ENCODE measurements around the gene ZNF808. TPM values are rescaled to one million over a fixed set of nuclear protein-coding genes. Genes with fewer than 3 reads are reported as not detected.
"Not testable (repeated sequence)": the region's sequence is repeated elsewhere in the genome, so short reads cannot be mapped to it uniquely, and the experiment has no call there.

The ZNF808 gene
- total and polyA plus RNA-seq, 12 donors = 1.8 to 44.0 (median 32.1) TPM

GRCh38 chr19:52541608-52542007 is 14.1 kb downstream of the ZNF808 start:
- H3K27ac ChIP-seq = no peak overlapping the region
- intact Hi-C loops (cut with DNase I) = no loop called here
- DNase-seq (no peak), ATAC-seq (no peak)
- WGBS, 2 donors = 85 to 86% methylated on average over 5 of the region's 5 CpGs
- H3K4me1 ChIP-seq = peaks cover 0 to 11% (median 0%) of the 10 kb centered on the region in 9 donors
- peaks cover 0 to 58% (median 27%) of the 10 kb centered on the region in 9 donors for H3K36me3 ChIP-seq
- H3K4me3 ChIP-seq = no peak overlapping the region
- H3K9me3 ChIP-seq = peaks cover 0 to 26% (median 0%) of the 10 kb centered on the region in 11 donors
- TF ChIP-seq, protein P1, sequence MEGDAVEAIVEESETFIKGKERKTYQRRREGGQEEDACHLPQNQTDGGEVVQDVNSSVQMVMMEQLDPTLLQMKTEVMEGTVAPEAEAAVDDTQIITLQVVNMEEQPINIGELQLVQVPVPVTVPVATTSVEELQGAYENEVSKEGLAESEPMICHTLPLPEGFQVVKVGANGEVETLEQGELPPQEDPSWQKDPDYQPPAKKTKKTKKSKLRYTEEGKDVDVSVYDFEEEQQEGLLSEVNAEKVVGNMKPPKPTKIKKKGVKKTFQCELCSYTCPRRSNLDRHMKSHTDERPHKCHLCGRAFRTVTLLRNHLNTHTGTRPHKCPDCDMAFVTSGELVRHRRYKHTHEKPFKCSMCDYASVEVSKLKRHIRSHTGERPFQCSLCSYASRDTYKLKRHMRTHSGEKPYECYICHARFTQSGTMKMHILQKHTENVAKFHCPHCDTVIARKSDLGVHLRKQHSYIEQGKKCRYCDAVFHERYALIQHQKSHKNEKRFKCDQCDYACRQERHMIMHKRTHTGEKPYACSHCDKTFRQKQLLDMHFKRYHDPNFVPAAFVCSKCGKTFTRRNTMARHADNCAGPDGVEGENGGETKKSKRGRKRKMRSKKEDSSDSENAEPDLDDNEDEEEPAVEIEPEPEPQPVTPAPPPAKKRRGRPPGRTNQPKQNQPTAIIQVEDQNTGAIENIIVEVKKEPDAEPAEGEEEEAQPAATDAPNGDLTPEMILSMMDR (IDR thresholded peaks at IDR 0.05) = no peak
- H3K27me3 ChIP-seq = no peaks in the 10 kb centered on the region

GRCh38 chr19:52542541-52542940 is 15.1 kb downstream of the ZNF808 start:
- Histone ChIP-seq H3K36me3 (peaks cover 0 to 67% (median 37%) of the 10 kb centered on the region in 9 donors), H3K4me3 (peak overlapping the region in 1 of 10 donors; percentile 20), H3K27ac (peak overlapping the region in 7 of 10 donors; percentile 16 to 70 (median 40)), H3K9me3 (peaks cover 0 to 36% (median 0%) of the 10 kb centered on the region in 11 donors)
- H3K27me3 ChIP-seq; DNase-seq; H3K4me1 ChIP-seq; intact Hi-C loops (cut with DNase I): not testable (repeated sequence)
- WGBS, 2 donors = 60 to 69% methylated on average over 6 of the region's 6 CpGs
- peak in 3 of 8 donors; percentile 19 to 48 (median 37) for ATAC-seq

GRCh38 chr19:52542984-52543664 is 15.7 kb downstream of the ZNF808 start:
- TF ChIP-seq, protein P1 (IDR thresholded peaks at IDR 0.05) = no peak
- Histone ChIP-seq H3K9me3 (peaks cover 0 to 42% (median 0%) of the 10 kb centered on the region in 11 donors), H3K4me3 (peak overlapping the region in 1 of 10 donors; percentile 20), H3K4me1 (peaks cover 0 to 6% (median 0%) of the 10 kb centered on the region in 9 donors), H3K36me3 (peaks cover 0 to 73% (median 40%) of the 10 kb centered on the region in 9 donors), H3K27ac (peak overlapping the region in 8 of 10 donors; percentile 16 to 70 (median 42)), H3K27me3 (no peaks in the 10 kb centered on the region)
- ATAC-seq (peak in 2 of 8 donors; percentile 39 to 55), DNase-seq (no peak)
- WGBS, 2 donors = 61 to 71% methylated on average over 8 of the region's 8 CpGs
- intact Hi-C loops (cut with DNase I) = no loop called here

GRCh38 chr19:52554216-52554971 is 26.9 kb downstream of the ZNF808 start:
- peaks cover 11 to 100% (median 88%) of the 10 kb centered on the region in 9 donors for H3K36me3 ChIP-seq
- intact Hi-C loops (cut with DNase I) = no loop called here
- H3K27ac ChIP-seq = no peak overlapping the region
- no peaks in the 10 kb centered on the region for H3K27me3 ChIP-seq
- H3K4me3 ChIP-seq = no peak overlapping the region
- ATAC-seq (no peak), DNase-seq (no peak)
- peaks cover 0 to 100% (median 70%) of the 10 kb centered on the region in 11 donors for H3K9me3 ChIP-seq
- TF ChIP-seq, protein P1 (IDR thresholded peaks at IDR 0.05) = no peak
- 98 to 99% methylated on average over 15 of the region's 15 CpGs for WGBS, 2 donors
- H3K4me1 ChIP-seq = no peaks in the 10 kb centered on the region

All from heart right ventricle (tissue), 16 donors.